GOT3 (cell line): ENCODE results near the gene ESR1.
"Not testable (repeated sequence)": the region's sequence is repeated elsewhere in the genome, so short reads cannot be mapped to it uniquely, and the experiment has no call there.

Source experiments
- DNase-seq: peaks from one replicate; lab custom pipeline; 2025; ENCODE audit warnings: mixed read lengths; lab: John Stamatoyannopoulos, UW

The ESR1 gene

GRCh38 chr6:151988199-151988598, 180.7 kb downstream of the ESR1 start:
- DNase-seq = not testable (repeated sequence)

GRCh38 chr6:151992091-151992490, 184.6 kb downstream of the ESR1 start:
- no peak for DNase-seq

GRCh38 chr6:151993364-151993763, 185.9 kb downstream of the ESR1 start:
- DNase-seq = no peak

- no peak for DNase-seq
Observed at GRCh38 chr6:151998784-151999183, 191.3 kb downstream of the ESR1 start.

- no peak for DNase-seq
Observed at GRCh38 chr6:151999194-151999593, 191.7 kb downstream of the ESR1 start.

GRCh38 chr6:152001408-152001807, 193.9 kb downstream of the ESR1 start:
- DNase-seq = no peak

- no peak for DNase-seq
Observed at GRCh38 chr6:152002306-152002705, 194.8 kb downstream of the ESR1 start.

- DNase-seq = no peak
Observed at GRCh38 chr6:152004036-152004566, 196.6 kb downstream of the ESR1 start.

- no peak for DNase-seq
Observed at GRCh38 chr6:152004896-152005295, 197.4 kb downstream of the ESR1 start.

- DNase-seq = no peak
Observed at GRCh38 chr6:152008779-152009178, 201.3 kb downstream of the ESR1 start.

- no peak for DNase-seq
Observed at GRCh38 chr6:152012227-152012626, 204.7 kb downstream of the ESR1 start.

- no peak for DNase-seq
Observed at GRCh38 chr6:152018876-152019275, 211.4 kb downstream of the ESR1 start.

- no peak for DNase-seq
Observed at GRCh38 chr6:152022303-152022702, 214.8 kb downstream of the ESR1 start.

- no peak for DNase-seq
Observed at GRCh38 chr6:152023613-152024012, 216.1 kb downstream of the ESR1 start.

- DNase-seq = no peak
Observed at GRCh38 chr6:152026291-152026690, 218.8 kb downstream of the ESR1 start.

- not testable (repeated sequence) for DNase-seq
Observed at GRCh38 chr6:152026744-152027143, 219.3 kb downstream of the ESR1 start.

GRCh38 chr6:152033765-152034164, 226.3 kb downstream of the ESR1 start:
- DNase-seq = not testable (repeated sequence)

GRCh38 chr6:152034631-152035030, 227.1 kb downstream of the ESR1 start:
- DNase-seq = no peak

GRCh38 chr6:152046118-152046517, 238.6 kb downstream of the ESR1 start:
- no peak for DNase-seq

- no peak for DNase-seq
Observed at GRCh38 chr6:152048921-152049320, 241.4 kb downstream of the ESR1 start.

- DNase-seq = no peak
Observed at GRCh38 chr6:152049502-152049901, 242.0 kb downstream of the ESR1 start.

GRCh38 chr6:152050451-152051195, 243.1 kb downstream of the ESR1 start:
- no peak for DNase-seq

GRCh38 chr6:152052061-152052460, 244.6 kb downstream of the ESR1 start:
- no peak for DNase-seq

- no peak for DNase-seq
Observed at GRCh38 chr6:152053332-152053731, 245.8 kb downstream of the ESR1 start.
